ENCODE measurements around the gene RPL19. TPM values are rescaled to one million over a fixed set of nuclear protein-coding genes. Genes with fewer than 3 reads are reported as not detected.
A peak's percentile ranks its signal among the peaks of the same experiment; 100 is the strongest.

The RPL19 gene
- total and polyA plus RNA-seq, 3 donors from 2014 or later = 954 to 1,741 (median 1,719) TPM

GRCh38 chr17:39153599-39154051, 46.5 kb upstream of the RPL19 start:
- H3K27ac ChIP-seq = peak overlapping the region; percentile 93 to 96
- TF ChIP-seq POLR2A (IDR thresholded peaks at IDR 0.05) (no peak), CTCF (IDR thresholded peaks at IDR 0.05) (peak in 2 of 3 experiments; percentile 50 to 63)
- H3K36me3 ChIP-seq (ENCODE audit: low read depth, missing control alignments) = no peaks in the 10 kb centered on the region
- no peaks in the 10 kb centered on the region for H3K9me3 ChIP-seq
- no peaks in the 10 kb centered on the region for H3K27me3 ChIP-seq
- 1% methylated on average over 16 of the region's 16 CpGs for WGBS, 2 donors
- peak; percentile 93 for DNase-seq
- peaks cover 13% of the 10 kb centered on the region for H3K4me1 ChIP-seq
- intact Hi-C loops (cut with DNase I; ENCODE audit: low total_unique reads) = loop anchor here (5.0 to 10.0 kb wide), 2 partner anchors 89 to 171 kb away; no protein-coding TSS in a partner anchor
- H3K4me3 ChIP-seq = peak overlapping the region; percentile 72 to 89

GRCh38 chr17:39155654-39156053, 44.4 kb upstream of the RPL19 start:
- Histone ChIP-seq H3K9me3 (no peaks in the 10 kb centered on the region), H3K4me1 (peaks cover 13% of the 10 kb centered on the region), H3K27me3 (no peaks in the 10 kb centered on the region), H3K36me3 (ENCODE audit: low read depth, missing control alignments) (no peaks in the 10 kb centered on the region), H3K4me3 (peak overlapping the region in 1 of 2 donors; percentile 89), H3K27ac (no peak overlapping the region)
- no peak for DNase-seq
- WGBS, 2 donors = 33 to 34% methylated on average over 2 of the region's 2 CpGs
- TF ChIP-seq CTCF (IDR thresholded peaks at IDR 0.05) (no peak), POLR2A (IDR thresholded peaks at IDR 0.05) (no peak)
- intact Hi-C loops (cut with DNase I; ENCODE audit: low total_unique reads) = loop anchor here (10.0 kb wide), 1 partner anchor 91 kb away; no protein-coding TSS in a partner anchor

GRCh38 chr17:39156491-39156890, 43.6 kb upstream of the RPL19 start:
- Histone ChIP-seq H3K27me3 (no peaks in the 10 kb centered on the region), H3K9me3 (no peaks in the 10 kb centered on the region), H3K4me1 (peaks cover 8% of the 10 kb centered on the region), H3K27ac (no peak overlapping the region), H3K4me3 (no peak overlapping the region), H3K36me3 (ENCODE audit: low read depth, missing control alignments) (no peaks in the 10 kb centered on the region)
- no peak for DNase-seq
- 59 to 63% methylated on average over 7 of the region's 7 CpGs for WGBS, 2 donors
- TF ChIP-seq CTCF (IDR thresholded peaks at IDR 0.05) (no peak), POLR2A (IDR thresholded peaks at IDR 0.05) (no peak)
- intact Hi-C loops (cut with DNase I; ENCODE audit: low total_unique reads) = loop anchor here (10.0 kb wide), 1 partner anchor 92 kb away; no protein-coding TSS in a partner anchor

GRCh38 chr17:39158623-39159022, 41.5 kb upstream of the RPL19 start:
- Histone ChIP-seq H3K27me3 (no peaks in the 10 kb centered on the region), H3K27ac (no peak overlapping the region), H3K4me3 (no peak overlapping the region), H3K4me1 (no peaks in the 10 kb centered on the region), H3K9me3 (no peaks in the 10 kb centered on the region), H3K36me3 (ENCODE audit: low read depth, missing control alignments) (no peaks in the 10 kb centered on the region)
- 92 to 100% methylated on average over 2 of the region's 2 CpGs for WGBS, 2 donors
- intact Hi-C loops (cut with DNase I; ENCODE audit: low total_unique reads) = loop anchor here (10.0 kb wide), 1 partner anchor 94 kb away; no protein-coding TSS in a partner anchor
- no peak for TF ChIP-seq POLR2A (IDR thresholded peaks at IDR 0.05)
- no peak for TF ChIP-seq CTCF (IDR thresholded peaks at IDR 0.05)
- DNase-seq = no peak

GRCh38 chr17:39161962-39162361, 38.1 kb upstream of the RPL19 start:
- no peak for DNase-seq
- Histone ChIP-seq H3K36me3 (ENCODE audit: low read depth, missing control alignments) (no peaks in the 10 kb centered on the region), H3K27ac (no peak overlapping the region), H3K4me1 (peaks cover 4% of the 10 kb centered on the region), H3K4me3 (no peak overlapping the region), H3K9me3 (no peaks in the 10 kb centered on the region), H3K27me3 (no peaks in the 10 kb centered on the region)
- 74 to 89% methylated on average over 2 of the region's 2 CpGs for WGBS, 2 donors
- intact Hi-C loops (cut with DNase I; ENCODE audit: low total_unique reads) = no loop called here
- TF ChIP-seq POLR2A (IDR thresholded peaks at IDR 0.05) = no peak
- TF ChIP-seq CTCF (IDR thresholded peaks at IDR 0.05) = no peak

Data from testis (tissue), 3 donors.